HEK293 (cell line): ENCODE results near the gene MINDY2.

Experiments used
- CTCF ChIA-PET: fragments of 350-600 bp; formaldehyde crosslinking; extraction: SDS; loops from one replicate; lab custom pipeline; 2021; ENCODE audit warnings: antibody characterized with exemption; lab: Yijun Ruan, JAX
- POLR2A ChIA-PET: fragments of 300-600 bp; formaldehyde crosslinking; extraction: SDS; loops from one replicate; lab custom pipeline; 2020; ENCODE audit warnings: antibody characterized with exemption, inconsistent platforms; lab: Yijun Ruan, JAX
- H3K27ac ChIP-seq: fragments of 200-500 bp; sonication (Bioruptor generic); 2 replicates; pipeline ENCODE4 v1.5.1; 2014; ENCODE audit warnings: low read depth, low read length, control low read depth, inconsistent platforms; ENCODE audit errors: extremely low read depth
- H3K36me3 ChIP-seq, 2 experiments: fragments of 200-500 bp in 1 of 2; sonication (Bioruptor generic) in 1 of 2; 1 replicate in 1 of 2; 2 replicates in 1 of 2; pipeline ENCODE4 v1.5.1; 2014 to 2017; ENCODE audit warnings: inconsistent platforms in 2 of 2, low read length in 2 of 2; ENCODE audit not compliant: control insufficient read depth in 2 of 2, insufficient read depth in 1 of 2
- H3K4me1 ChIP-seq: fragments of 200-500 bp; sonication (Bioruptor generic); 2 replicates; pipeline ENCODE4 v1.5.1; 2014; ENCODE audit warnings: mild to moderate bottlenecking, low read length, inconsistent platforms; ENCODE audit not compliant: control insufficient read depth, insufficient read depth
- H3K4me3 ChIP-seq: 2 replicates; pipeline ENCODE4 v1.5.1; 2011; ENCODE audit warnings: low read depth, mild to moderate bottlenecking, control low read depth, low read length, moderate library complexity
- H3K9me3 ChIP-seq: fragments of 200-500 bp; sonication (Bioruptor generic); 2 replicates; pipeline ENCODE4 v1.5.1; 2014; ENCODE audit warnings: low read depth, low read length, inconsistent platforms; ENCODE audit not compliant: control insufficient read depth, insufficient read depth
- EGR2 ChIP-seq: fragments of 450-650 bp; formaldehyde crosslinking; IDR thresholded peaks from 2 replicates; pipeline ENCODE4 v1.5.1; 2016; ENCODE audit warnings: low read depth, missing biosample characterization, missing genetic modification characterization
- KLF7 ChIP-seq: fragments of 450-650 bp; formaldehyde crosslinking; IDR thresholded peaks from 2 replicates; pipeline ENCODE4 v1.5.1; 2016; ENCODE audit warnings: missing biosample characterization, missing genetic modification characterization, borderline replicate concordance
- KLF8 ChIP-seq: fragments of 450-650 bp; formaldehyde crosslinking; IDR thresholded peaks from 2 replicates; pipeline ENCODE4 v1.5.1; 2016; ENCODE audit warnings: missing biosample characterization, missing genetic modification characterization
- PRDM1 ChIP-seq: fragments of 450-650 bp; formaldehyde crosslinking; IDR thresholded peaks from 2 replicates; pipeline ENCODE4; 2016; ENCODE audit warnings: missing biosample characterization, missing genetic modification characterization
- YY1 ChIP-seq: fragments of 450-650 bp; formaldehyde crosslinking; IDR thresholded peaks from 2 replicates; pipeline ENCODE4 v1.5.1; 2018; ENCODE audit warnings: missing biosample characterization, missing genetic modification characterization
- ZBTB20 ChIP-seq: fragments of 450-650 bp; formaldehyde crosslinking; IDR thresholded peaks from 2 replicates; pipeline ENCODE4 v1.5.1; 2016; ENCODE audit warnings: missing biosample characterization, missing genetic modification characterization
- ZBTB8A ChIP-seq: fragments of 450-650 bp; formaldehyde crosslinking; IDR thresholded peaks from 2 replicates; pipeline ENCODE4 v1.5.1; 2016; ENCODE audit warnings: missing biosample characterization, missing genetic modification characterization
- ZFHX2 ChIP-seq: fragments of 450-650 bp; formaldehyde crosslinking; conservative IDR thresholded peaks from 2 replicates; pipeline ENCODE4 v1.5.1; 2016; ENCODE audit warnings: missing biosample characterization, missing genetic modification characterization
- ZFP69B ChIP-seq: fragments of 450-650 bp; formaldehyde crosslinking; IDR thresholded peaks from 2 replicates; pipeline ENCODE4 v1.5.1; 2016; ENCODE audit warnings: missing biosample characterization, missing genetic modification characterization
- ZNF121 ChIP-seq: fragments of 450-650 bp; formaldehyde crosslinking; IDR thresholded peaks from 2 replicates; pipeline ENCODE4 v1.5.1; 2016; ENCODE audit warnings: missing biosample characterization, missing genetic modification characterization
- ZNF26 ChIP-seq: fragments of 450-650 bp; formaldehyde crosslinking; IDR thresholded peaks from 2 replicates; pipeline ENCODE4 v1.5.1; 2016; ENCODE audit warnings: missing biosample characterization, missing genetic modification characterization
- ZNF521 ChIP-seq: fragments of 450-650 bp; formaldehyde crosslinking; IDR thresholded peaks from 2 replicates; pipeline ENCODE4 v1.5.1; 2017; ENCODE audit warnings: missing biosample characterization, mild to moderate bottlenecking, missing genetic modification characterization
- ZNF791 ChIP-seq: fragments of 450-650 bp; formaldehyde crosslinking; IDR thresholded peaks from 2 replicates; pipeline ENCODE4 v1.5.1; 2016; ENCODE audit warnings: missing biosample characterization, missing genetic modification characterization
- ZXDB ChIP-seq: fragments of 450-650 bp; formaldehyde crosslinking; IDR thresholded peaks from 2 replicates; pipeline ENCODE4 v1.5.1; 2016; ENCODE audit warnings: missing biosample characterization, missing genetic modification characterization
- TF ChIP-seq, protein P1 (sequence below): fragments of 450-650 bp; formaldehyde crosslinking; IDR thresholded peaks from 2 replicates; pipeline ENCODE4 v1.5.1; 2016; ENCODE audit warnings: missing biosample characterization, missing genetic modification characterization, borderline replicate concordance
- TF ChIP-seq, protein P2 (sequence below): fragments of 450-650 bp; formaldehyde crosslinking; IDR thresholded peaks from 2 replicates; pipeline ENCODE4 v1.5.1; 2017; ENCODE audit warnings: missing biosample characterization, missing genetic modification characterization
- TF ChIP-seq, protein P3 (sequence below): fragments of 450-650 bp; formaldehyde crosslinking; IDR thresholded peaks from 2 replicates; pipeline ENCODE4 v1.5.1; 2016; ENCODE audit warnings: missing biosample characterization, missing genetic modification characterization
- TF ChIP-seq, protein P4 (sequence below): fragments of 450-650 bp; formaldehyde crosslinking; IDR thresholded peaks from 2 replicates; pipeline ENCODE4 v1.5.1; 2016; ENCODE audit warnings: missing biosample characterization, missing genetic modification characterization
- TF ChIP-seq, protein P5 (sequence below): fragments of 450-650 bp; formaldehyde crosslinking; IDR thresholded peaks from 2 replicates; pipeline ENCODE4 v1.5.1; 2016; ENCODE audit warnings: missing biosample characterization, missing genetic modification characterization

Gene MINDY2

DNA sequence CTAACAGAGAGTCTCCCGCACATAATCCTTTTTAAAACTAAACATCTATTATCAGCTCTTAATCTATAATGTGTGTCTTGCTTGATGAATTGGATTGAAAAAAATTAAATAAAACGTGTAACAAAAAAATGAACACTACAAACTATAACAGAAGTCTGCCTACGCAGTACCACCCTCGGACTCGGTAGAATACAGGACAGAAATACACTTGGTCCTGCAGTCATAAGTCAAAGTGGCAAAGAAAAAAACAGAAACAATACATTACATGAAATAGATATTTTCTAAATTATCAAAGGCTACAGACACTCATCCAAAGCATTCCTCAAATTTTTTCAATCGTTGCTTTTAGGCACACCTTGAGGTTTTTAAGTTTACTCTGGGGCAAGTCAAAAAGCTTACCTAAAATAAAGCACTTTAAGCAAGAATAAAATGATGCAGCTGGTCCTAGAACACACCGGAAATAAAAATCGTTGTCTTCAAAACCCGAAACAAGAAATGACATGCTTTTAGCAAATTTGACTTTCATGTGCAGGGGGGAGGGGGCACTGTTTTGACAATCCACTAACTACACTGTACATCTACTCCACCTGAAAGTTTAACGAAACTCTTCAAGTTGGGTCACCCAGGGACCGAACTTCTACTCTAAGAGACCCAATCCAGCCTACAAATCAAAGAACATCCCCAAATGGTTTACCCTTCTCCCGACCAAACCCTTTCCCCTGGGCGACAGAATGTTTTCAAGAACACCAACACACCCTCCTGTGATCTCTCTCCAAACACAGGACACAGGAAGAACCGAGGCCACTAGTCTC lies 22.9 kb upstream of the MINDY2 start:
- POLR2A ChIA-PET, result interaction anchor here (0.6 to 5.1 kb wide), 2 partner anchors 23 to 92 kb away, joined by 4 to 62 read pairs; partner anchors contain the start of gene MINDY2
- TF ChIP-seq YY1 (tag by site-specific recombination), result no peak
- TF ChIP-seq ZNF26 (tag by site-specific recombination), result no peak
- TF ChIP-seq ZFHX2 (tag by site-specific recombination), result peak; percentile 35; the same call in 1 of the 2 replicates
- peak; percentile 61; the same call in 1 of the 2 replicates for TF ChIP-seq PRDM1 (tag by site-specific recombination)
- TF ChIP-seq EGR2 (tag by site-specific recombination), result peak; percentile 28; the same call in 1 of the 2 replicates
- TF ChIP-seq ZBTB20 (tag by site-specific recombination), result 0 out of 2 replicates have a peak, but pooled peaks have one; percentile 45

DNA sequence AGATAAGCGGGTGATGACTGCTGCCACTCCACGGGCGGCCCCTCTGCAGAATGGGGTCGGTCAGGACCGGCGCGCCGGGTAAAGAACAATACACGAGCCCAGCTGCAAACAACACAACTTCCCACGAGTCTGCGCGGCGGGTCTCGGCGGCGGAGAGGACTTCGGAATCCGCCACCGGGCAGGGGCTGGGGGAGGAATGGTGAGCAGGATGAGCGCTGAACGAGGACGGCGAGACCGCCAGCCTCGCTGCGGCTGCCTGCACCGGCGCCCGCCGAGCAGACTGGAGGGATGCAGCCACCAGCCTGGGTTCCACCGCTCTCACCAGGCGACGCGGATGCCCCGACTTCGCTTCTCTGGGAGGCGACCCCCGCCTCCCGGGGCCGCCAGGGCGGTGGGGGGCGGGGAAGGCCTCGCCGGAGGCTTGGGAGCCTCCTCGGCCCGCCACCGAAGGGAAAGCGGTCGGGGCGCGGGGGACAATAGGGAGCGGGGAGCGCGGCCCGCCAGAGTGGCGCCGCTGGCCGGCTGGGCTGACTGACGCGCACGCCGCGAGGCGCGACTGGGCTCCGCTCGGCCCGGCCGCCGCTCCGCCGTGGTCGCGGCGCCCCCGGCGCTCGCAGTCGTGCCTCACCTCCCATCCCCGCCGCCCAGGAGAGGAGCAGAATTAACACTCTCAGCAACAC lies 22.1 kb upstream of the MINDY2 start:
- peak overlapping the region; percentile 87 for H3K4me3 ChIP-seq
- 0 out of 2 replicates have a peak, but pooled peaks cover 6% of the 10 kb centered on the region for H3K4me1 ChIP-seq
- CTCF ChIA-PET, result interaction anchor here (0.6 to 1.4 kb wide), 2 partner anchors 12 to 22 kb away, joined by 3 to 5 read pairs; partner anchors contain the start of gene MINDY2
- TF ChIP-seq, protein P1, sequence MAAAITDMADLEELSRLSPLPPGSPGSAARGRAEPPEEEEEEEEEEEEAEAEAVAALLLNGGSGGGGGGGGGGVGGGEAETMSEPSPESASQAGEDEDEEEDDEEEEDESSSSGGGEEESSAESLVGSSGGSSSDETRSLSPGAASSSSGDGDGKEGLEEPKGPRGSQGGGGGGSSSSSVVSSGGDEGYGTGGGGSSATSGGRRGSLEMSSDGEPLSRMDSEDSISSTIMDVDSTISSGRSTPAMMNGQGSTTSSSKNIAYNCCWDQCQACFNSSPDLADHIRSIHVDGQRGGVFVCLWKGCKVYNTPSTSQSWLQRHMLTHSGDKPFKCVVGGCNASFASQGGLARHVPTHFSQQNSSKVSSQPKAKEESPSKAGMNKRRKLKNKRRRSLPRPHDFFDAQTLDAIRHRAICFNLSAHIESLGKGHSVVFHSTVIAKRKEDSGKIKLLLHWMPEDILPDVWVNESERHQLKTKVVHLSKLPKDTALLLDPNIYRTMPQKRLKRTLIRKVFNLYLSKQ (tag by site-specific recombination), result no peak
- TF ChIP-seq, protein P2, sequence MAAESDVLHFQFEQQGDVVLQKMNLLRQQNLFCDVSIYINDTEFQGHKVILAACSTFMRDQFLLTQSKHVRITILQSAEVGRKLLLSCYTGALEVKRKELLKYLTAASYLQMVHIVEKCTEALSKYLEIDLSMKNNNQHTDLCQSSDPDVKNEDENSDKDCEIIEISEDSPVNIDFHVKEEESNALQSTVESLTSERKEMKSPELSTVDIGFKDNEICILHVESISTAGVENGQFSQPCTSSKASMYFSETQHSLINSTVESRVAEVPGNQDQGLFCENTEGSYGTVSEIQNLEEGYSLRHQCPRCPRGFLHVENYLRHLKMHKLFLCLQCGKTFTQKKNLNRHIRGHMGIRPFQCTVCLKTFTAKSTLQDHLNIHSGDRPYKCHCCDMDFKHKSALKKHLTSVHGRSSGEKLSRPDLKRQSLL, result no peak
- no peak for TF ChIP-seq ZFP69B (tag by site-specific recombination)
- no peak for TF ChIP-seq ZBTB8A
- 0 out of 2 replicates have a peak, but pooled peaks have one; percentile 17 for TF ChIP-seq ZXDB (tag by site-specific recombination)
- 0 out of 2 replicates have a peak, but pooled peaks have one; percentile 10 for TF ChIP-seq KLF8 (tag by site-specific recombination)
- TF ChIP-seq ZNF121 (tag by site-specific recombination), result no peak
- no peak for TF ChIP-seq ZNF791 (tag by site-specific recombination)
- TF ChIP-seq KLF7, result no peak
- TF ChIP-seq, protein P3, sequence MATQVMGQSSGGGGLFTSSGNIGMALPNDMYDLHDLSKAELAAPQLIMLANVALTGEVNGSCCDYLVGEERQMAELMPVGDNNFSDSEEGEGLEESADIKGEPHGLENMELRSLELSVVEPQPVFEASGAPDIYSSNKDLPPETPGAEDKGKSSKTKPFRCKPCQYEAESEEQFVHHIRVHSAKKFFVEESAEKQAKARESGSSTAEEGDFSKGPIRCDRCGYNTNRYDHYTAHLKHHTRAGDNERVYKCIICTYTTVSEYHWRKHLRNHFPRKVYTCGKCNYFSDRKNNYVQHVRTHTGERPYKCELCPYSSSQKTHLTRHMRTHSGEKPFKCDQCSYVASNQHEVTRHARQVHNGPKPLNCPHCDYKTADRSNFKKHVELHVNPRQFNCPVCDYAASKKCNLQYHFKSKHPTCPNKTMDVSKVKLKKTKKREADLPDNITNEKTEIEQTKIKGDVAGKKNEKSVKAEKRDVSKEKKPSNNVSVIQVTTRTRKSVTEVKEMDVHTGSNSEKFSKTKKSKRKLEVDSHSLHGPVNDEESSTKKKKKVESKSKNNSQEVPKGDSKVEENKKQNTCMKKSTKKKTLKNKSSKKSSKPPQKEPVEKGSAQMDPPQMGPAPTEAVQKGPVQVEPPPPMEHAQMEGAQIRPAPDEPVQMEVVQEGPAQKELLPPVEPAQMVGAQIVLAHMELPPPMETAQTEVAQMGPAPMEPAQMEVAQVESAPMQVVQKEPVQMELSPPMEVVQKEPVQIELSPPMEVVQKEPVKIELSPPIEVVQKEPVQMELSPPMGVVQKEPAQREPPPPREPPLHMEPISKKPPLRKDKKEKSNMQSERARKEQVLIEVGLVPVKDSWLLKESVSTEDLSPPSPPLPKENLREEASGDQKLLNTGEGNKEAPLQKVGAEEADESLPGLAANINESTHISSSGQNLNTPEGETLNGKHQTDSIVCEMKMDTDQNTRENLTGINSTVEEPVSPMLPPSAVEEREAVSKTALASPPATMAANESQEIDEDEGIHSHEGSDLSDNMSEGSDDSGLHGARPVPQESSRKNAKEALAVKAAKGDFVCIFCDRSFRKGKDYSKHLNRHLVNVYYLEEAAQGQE (tag by site-specific recombination), result no peak
- TF ChIP-seq, protein P4, sequence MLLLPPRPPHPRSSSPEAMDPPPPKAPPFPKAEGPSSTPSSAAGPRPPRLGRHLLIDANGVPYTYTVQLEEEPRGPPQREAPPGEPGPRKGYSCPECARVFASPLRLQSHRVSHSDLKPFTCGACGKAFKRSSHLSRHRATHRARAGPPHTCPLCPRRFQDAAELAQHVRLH, result no peak
- no peak for TF ChIP-seq ZNF521 (tag by site-specific recombination)
- TF ChIP-seq, protein P5, sequence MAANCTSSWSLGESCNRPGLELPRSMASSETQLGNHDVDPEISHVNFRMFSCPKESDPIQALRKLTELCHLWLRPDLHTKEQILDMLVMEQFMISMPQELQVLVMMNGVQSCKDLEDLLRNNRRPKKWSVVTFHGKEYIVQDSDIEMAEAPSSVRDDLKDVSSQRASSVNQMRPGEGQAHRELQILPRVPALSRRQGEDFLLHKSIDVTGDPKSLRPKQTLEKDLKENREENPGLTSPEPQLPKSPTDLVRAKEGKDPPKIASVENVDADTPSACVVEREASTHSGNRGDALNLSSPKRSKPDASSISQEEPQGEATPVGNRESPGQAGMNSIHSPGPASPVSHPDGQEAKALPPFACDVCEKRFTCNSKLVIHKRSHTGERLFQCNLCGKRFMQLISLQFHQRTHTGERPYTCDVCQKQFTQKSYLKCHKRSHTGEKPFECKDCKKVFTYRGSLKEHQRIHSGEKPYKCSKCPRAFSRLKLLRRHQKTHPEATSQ (tag by site-specific recombination), result no peak

More for the DNA sequence above, 22.9 kb upstream of the MINDY2 start:
- CTCF ChIA-PET, result no interaction called here
- no peaks in the 10 kb centered on the region for H3K36me3 ChIP-seq
- H3K27ac ChIP-seq, result peak overlapping the region; percentile 93
- no peaks in the 10 kb centered on the region for H3K9me3 ChIP-seq
- 0 out of 2 replicates have a peak, but pooled peaks cover 6% of the 10 kb centered on the region for H3K4me1 ChIP-seq
- H3K4me3 ChIP-seq, result peak overlapping the region; percentile 87

More for the DNA sequence above, 22.1 kb upstream of the MINDY2 start:
- H3K36me3 ChIP-seq, result no peaks in the 10 kb centered on the region
- peak overlapping the region; percentile 93 for H3K27ac ChIP-seq
- POLR2A ChIA-PET, result interaction anchor here (0.6 to 5.1 kb wide), 7 partner anchors 18 to 417 kb away, joined by 3 to 62 read pairs (median 4); partner anchors contain the start of gene MINDY2
- H3K9me3 ChIP-seq, result no peaks in the 10 kb centered on the region
